GM12878 (cell line): Measurements from ENCODE around the gene CEND1. TPM values are rescaled to one million over a fixed set of nuclear protein-coding genes. Genes with fewer than 3 reads are reported as not detected.

Source experiments
- ATF7 ChIP-seq: fragments of 450-650 bp; IDR thresholded peaks from 2 replicates; pipeline ENCODE4 v1.6.1; 2016; ENCODE audit warnings: low read depth, mild to moderate bottlenecking
- CTCF ChIP-seq, 3 experiments: IDR thresholded peaks in 2 of 3; conservative IDR thresholded peaks in 1 of 3; 2 replicates each; pipeline ENCODE4 v1.5.1; 2011; ENCODE audit warnings: low read depth in 3 of 3, low read length in 3 of 3, mild to moderate bottlenecking in 3 of 3, control low read depth in 2 of 3, moderate library complexity in 2 of 3, inconsistent platforms in 1 of 3, mixed read lengths in 1 of 3; ENCODE audit not compliant: control insufficient read depth in 2 of 3, insufficient read depth in 1 of 3; ENCODE audit errors: extremely low read depth in 1 of 3
- ZBTB4 ChIP-seq: fragments of 450-650 bp; formaldehyde crosslinking; IDR thresholded peaks from 2 replicates; pipeline ENCODE4 v1.4.0; 2022; ENCODE audit warnings: mild to moderate bottlenecking, moderate library complexity
- polyA plus RNA-seq, 11 experiments: library from polyadenylated mRNA; depleted of rRNA in 4 of 11; unstranded in 6 of 11; stranded (reverse) in 5 of 11; fragments of >200 nt; fragmentation: Nextera tagmentation in 4 of 11; fragmentation: Illumina TruSeq in 1 of 11; extraction: Ambion mirVana in 4 of 11; extraction: Trizol in 1 of 11; gene quantifications; 1 replicate in 1 of 11; 2 replicates in 10 of 11; pipeline versions ENCODE4 v1.2.1 to v1.2.3, GENCODE V29; 2011 to 2016; ENCODE audit warnings: inconsistent platforms in 2 of 11, missing spikeins in 2 of 11, low read depth in 1 of 11
- total RNA-seq, 4 experiments: library from RNA; depleted of rRNA in 3 of 4; stranded (reverse); fragments of >200 nt in 3 of 4; fragmentation: Illumina TruSeq in 1 of 4; extraction: Trizol in 1 of 4; gene quantifications; 2 replicates each; pipeline versions ENCODE4 v1.2.1 to v1.2.3, GENCODE V29; 2013 to 2021

CEND1 gene
- total and polyA plus RNA-seq, 10 of the 15 experiments (the other 5 are each of a cell fraction or from before 2014, with no cell fraction given), result 0.31 to 13.6 (median 7.2) TPM; not detected in 1

- no peak for TF ChIP-seq ZBTB4 (CRISPR knock-in tag)
- no peak for TF ChIP-seq ATF7
- TF ChIP-seq CTCF (IDR thresholded peaks at IDR 0.05 in 2 of 3, conservative IDR thresholded peaks at IDR 0.05 in 1 of 3; ENCODE audit: control insufficient read depth in 2 of 3, extremely low read depth in 1 of 3, insufficient read depth in 1 of 3, low read depth in 3 of 3, low read length in 3 of 3), result peak in 1 of 3 experiments; percentile 26; a peak in 1 of 6 replicates
Observed at GRCh38 chr11:819129-819931, 29.4 kb upstream of the CEND1 start (continued).
